ENCODE results near the gene RER1.

Gene RER1

GRCh38 chr1:2382621-2383361 is 8.8 kb upstream of the RER1 start:
- Histone ChIP-seq H3K4me3 (no peak overlapping the region), H3K27ac (no peak overlapping the region)
- no peak for DNase-seq (ENCODE audit: low spot score)
- TF ChIP-seq CTCF (IDR thresholded peaks at IDR 0.05), result no peak

GRCh38 chr1:2383576-2383975 is 8.1 kb upstream of the RER1 start:
- Histone ChIP-seq H3K4me3 (no peak overlapping the region), H3K27ac (no peak overlapping the region)
- no peak for TF ChIP-seq CTCF (IDR thresholded peaks at IDR 0.05)
- DNase-seq (ENCODE audit: low spot score), result no peak

- no peak for TF ChIP-seq CTCF (IDR thresholded peaks at IDR 0.05)
- no peak overlapping the region for H3K27ac ChIP-seq
- no peak overlapping the region for H3K4me3 ChIP-seq
- no peak for DNase-seq (ENCODE audit: low spot score)
Observed at GRCh38 chr1:2384130-2384860, 7.3 kb upstream of the RER1 start.

- Histone ChIP-seq H3K4me3 (no peak overlapping the region), H3K27ac (no peak overlapping the region)
- DNase-seq (ENCODE audit: low spot score), result no peak
- TF ChIP-seq CTCF (IDR thresholded peaks at IDR 0.05), result no peak
Observed at GRCh38 chr1:2384941-2385481, 6.6 kb upstream of the RER1 start.

GRCh38 chr1:2385606-2386280 is 5.9 kb upstream of the RER1 start:
- no peak for DNase-seq (ENCODE audit: low spot score)
- Histone ChIP-seq H3K27ac (no peak overlapping the region), H3K4me3 (no peak overlapping the region)
- TF ChIP-seq CTCF (IDR thresholded peaks at IDR 0.05), result no peak

- Histone ChIP-seq H3K4me3 (no peak overlapping the region), H3K27ac (no peak overlapping the region)
- no peak for DNase-seq (ENCODE audit: low spot score)
- TF ChIP-seq CTCF (IDR thresholded peaks at IDR 0.05), result no peak
Observed at GRCh38 chr1:2386636-2387611, 4.7 kb upstream of the RER1 start.
